IMR-90 (cell line): ENCODE data around the gene MYOF. TPM values are rescaled to one million over a fixed set of nuclear protein-coding genes. Genes with fewer than 3 reads are reported as not detected.

Experiments
- ATAC-seq: fragments of 200-7000 bp; cut with Tn5 transposase; 2 replicates; pipeline ENCODE4 v1.9.1; 2020; ENCODE audit warnings: low read depth, mild to moderate bottlenecking, moderate library complexity
- BruUV-seq: library from RNA; stranded (reverse); fragments of 400-500 nt; replicated peaks from 2 replicates; lab custom pipeline; 2021; lab: Mats Ljungman, UMichigan
- CTCF ChIA-PET: fragments of 300-600 bp; formaldehyde crosslinking; extraction: SDS; loops from one replicate; lab custom pipeline; 2021; ENCODE audit warnings: antibody characterized with exemption; lab: Yijun Ruan, JAX
- POLR2A ChIA-PET: fragments of 300-600 bp; sonication (Branson Sonifier 250); formaldehyde crosslinking; loops from one replicate; lab custom pipeline; 2022; ENCODE audit warnings: antibody characterized with exemption; ENCODE audit not compliant: unreplicated experiment; lab: Charles Lee
- DNase-seq: peaks from one replicate; pipeline ENCODE4 v3.0.0; 2013
- H2AFZ ChIP-seq: replicated peaks from 2 replicates; pipeline ENCODE3; 2013; ENCODE audit warnings: low read length, mild to moderate bottlenecking; ENCODE audit not compliant: poor library complexity
- H2AK5ac ChIP-seq: 2 replicates; pipeline ENCODE4 v1.6.1; 2013; ENCODE audit warnings: low read depth, low read length, inconsistent platforms
- H2AK9ac ChIP-seq: replicated peaks from 2 replicates; pipeline ENCODE3; 2013; ENCODE audit warnings: mild to moderate bottlenecking, low read depth, low read length, moderate library complexity; ENCODE audit not compliant: poor library complexity
- H2BK120ac ChIP-seq: 2 replicates; pipeline ENCODE4 v1.6.1; 2013; ENCODE audit warnings: low read depth, low read length, inconsistent platforms
- H2BK15ac ChIP-seq: 3 replicates; pipeline ENCODE4 v1.6.1; 2013; ENCODE audit warnings: low read depth, low read length, inconsistent platforms
- H2BK20ac ChIP-seq: 2 replicates; pipeline ENCODE4 v1.6.1; 2013; ENCODE audit warnings: low read depth, mild to moderate bottlenecking, inconsistent platforms, low read length, moderate library complexity
- H2BK5ac ChIP-seq: 2 replicates; pipeline ENCODE4 v1.6.1; 2013; ENCODE audit warnings: mild to moderate bottlenecking, low read depth, low read length, inconsistent platforms; ENCODE audit not compliant: poor library complexity, severe bottlenecking
- H3K14ac ChIP-seq: replicated peaks from 2 replicates; pipeline ENCODE4 v1.6.1; 2013; ENCODE audit warnings: low read depth, low read length, inconsistent platforms
- H3K18ac ChIP-seq: 2 replicates; pipeline ENCODE4 v1.6.1; 2013; ENCODE audit warnings: low read depth, low read length, control low read depth
- H3K23ac ChIP-seq: 2 replicates; pipeline ENCODE4 v1.6.1; 2013; ENCODE audit warnings: low read depth, low read length, inconsistent platforms
- H3K27ac ChIP-seq: 2 replicates; pipeline ENCODE4 v1.5.1; 2013; ENCODE audit warnings: mild to moderate bottlenecking, control low read depth, low read length; ENCODE audit not compliant: insufficient read depth
- H3K27me3 ChIP-seq: 2 replicates; pipeline ENCODE4 v1.6.1; 2013; ENCODE audit warnings: low read length; ENCODE audit not compliant: control insufficient read depth, insufficient read depth
- H3K36me3 ChIP-seq: 2 replicates; pipeline ENCODE4 v1.6.1; 2013; ENCODE audit warnings: low read length, mixed read lengths; ENCODE audit not compliant: control insufficient read depth, insufficient read depth
- H3K4ac ChIP-seq: 2 replicates; pipeline ENCODE4 v1.6.1; 2013; ENCODE audit warnings: low read depth, low read length, inconsistent platforms
- H3K4me1 ChIP-seq: 2 replicates; pipeline ENCODE4 v1.6.1; 2013; ENCODE audit warnings: low read length, mixed read lengths; ENCODE audit not compliant: control insufficient read depth, insufficient read depth
- H3K4me2 ChIP-seq: 2 replicates; pipeline ENCODE4 v1.6.1; 2013; ENCODE audit warnings: low read depth, mild to moderate bottlenecking, control low read depth, low read length, moderate library complexity
- H3K4me3 ChIP-seq: 2 replicates; pipeline ENCODE4 v1.5.1; 2013; ENCODE audit warnings: low read depth, mild to moderate bottlenecking, control low read depth, low read length, moderate library complexity; ENCODE audit not compliant: insufficient read depth
- H3K56ac ChIP-seq: 2 replicates; pipeline ENCODE4 v1.6.1; 2013; ENCODE audit warnings: low read length, inconsistent platforms; ENCODE audit not compliant: insufficient read depth; ENCODE audit errors: extremely low read depth
- H3K79me1 ChIP-seq, 2 experiments: 2 replicates each; pipeline ENCODE4 v1.6.1; 2013; ENCODE audit warnings: low read length in 2 of 2, inconsistent platforms in 1 of 2, low read depth in 1 of 2
- H3K9ac ChIP-seq: 2 replicates; pipeline ENCODE4 v1.6.1; 2013; ENCODE audit warnings: low read depth, low read length, control low read depth
- H3K9me1 ChIP-seq: 2 replicates; pipeline ENCODE4 v1.6.1; 2013; ENCODE audit warnings: low read length, inconsistent platforms; ENCODE audit not compliant: insufficient read depth
- H3K9me3 ChIP-seq: 2 replicates; pipeline ENCODE4 v1.6.1; 2013; ENCODE audit warnings: low read length; ENCODE audit not compliant: control insufficient read depth, insufficient read depth
- H4K20me1 ChIP-seq: 2 replicates; pipeline ENCODE4 v1.6.1; 2013; ENCODE audit warnings: low read length, inconsistent platforms; ENCODE audit not compliant: insufficient read depth
- H4K5ac ChIP-seq: 2 replicates; pipeline ENCODE4 v1.6.1; 2013; ENCODE audit warnings: mild to moderate bottlenecking, low read depth, low read length, control low read depth
- H4K8ac ChIP-seq, 2 experiments: 2 replicates each; pipeline ENCODE4 v1.6.1; 2013; ENCODE audit warnings: low read depth in 2 of 2, low read length in 2 of 2, control low read depth in 1 of 2, inconsistent platforms in 1 of 2
- H4K91ac ChIP-seq: 2 replicates; pipeline ENCODE4 v1.6.1; 2013; ENCODE audit warnings: low read depth, low read length, inconsistent platforms; ENCODE audit not compliant: insufficient read depth
- BHLHE40 ChIP-seq: fragments of 150-350 bp; IDR thresholded peaks from 2 replicates; pipeline ENCODE4 v1.6.1; 2016; ENCODE audit warnings: mild to moderate bottlenecking, low read depth, low read length
- CEBPB ChIP-seq: IDR thresholded peaks from 2 replicates; pipeline ENCODE4 v1.6.1; 2012; ENCODE audit warnings: low read depth, low read length, improper control_type of control experiment
- CHD1 ChIP-seq: IDR thresholded peaks from 2 replicates; pipeline ENCODE4 v1.6.1; 2012; ENCODE audit warnings: low read depth, low read length, improper control_type of control experiment
- FOS ChIP-seq: fragments of 150-350 bp; IDR thresholded peaks from 2 replicates; pipeline ENCODE4 v1.6.1; 2016; ENCODE audit warnings: low read depth, low read length
- MAFK ChIP-seq: IDR thresholded peaks from 2 replicates; pipeline ENCODE4 v1.6.1; 2012; ENCODE audit warnings: low read depth, low read length, improper control_type of control experiment
- MAZ ChIP-seq: IDR thresholded peaks from 2 replicates; pipeline ENCODE4 v1.6.1; 2012; ENCODE audit warnings: low read depth, mild to moderate bottlenecking, low read length, improper control_type of control experiment, moderate library complexity, borderline replicate concordance
- MXI1 ChIP-seq: IDR thresholded peaks from 2 replicates; pipeline ENCODE4 v1.6.1; 2012; ENCODE audit warnings: low read depth, mild to moderate bottlenecking, low read length, moderate library complexity, borderline replicate concordance
- NFE2L2 ChIP-seq: fragments of 150-350 bp; IDR thresholded peaks from 2 replicates; pipeline ENCODE4 v1.6.1; 2016; ENCODE audit warnings: low read depth, mild to moderate bottlenecking, low read length
- POLR2A ChIP-seq: IDR thresholded peaks from 2 replicates; pipeline ENCODE4 v1.6.1; 2012; ENCODE audit warnings: mild to moderate bottlenecking, low read depth, low read length
- RAD21 ChIP-seq: IDR thresholded peaks from 2 replicates; pipeline ENCODE4 v1.6.1; 2012; ENCODE audit warnings: low read length, improper control_type of control experiment
- RCOR1 ChIP-seq: IDR thresholded peaks from 2 replicates; pipeline ENCODE4 v1.6.1; 2012; ENCODE audit warnings: mild to moderate bottlenecking, low read length, improper control_type of control experiment; ENCODE audit not compliant: insufficient replicate concordance
- RFX5 ChIP-seq: IDR thresholded peaks from 2 replicates; pipeline ENCODE4 v1.8.0; 2012; ENCODE audit warnings: low read depth, mild to moderate bottlenecking, low read length, moderate library complexity
- SMC3 ChIP-seq: fragments of 150-350 bp; IDR thresholded peaks from 2 replicates; pipeline ENCODE4 v1.6.1; 2016; ENCODE audit warnings: low read depth, mild to moderate bottlenecking, antibody characterized with exemption, low read length, moderate library complexity
- USF2 ChIP-seq: fragments of 150-350 bp; IDR thresholded peaks from 2 replicates; pipeline ENCODE4 v1.6.1; 2017; ENCODE audit warnings: mild to moderate bottlenecking, antibody characterized with exemption, low read length, low read depth
- WGBS, 2 experiments: methylation state at CpG; one replicate each; pipeline versions ENCODE4 v1.1.5 to v1.1.7; 2013; ENCODE audit warnings: missing lambda C conversion rate in 2 of 2; ENCODE audit not compliant: insufficient read length in 1 of 2; ENCODE audit errors: extremely low coverage in 2 of 2; 5-methylcytosine and 5-hydroxymethylcytosine counted together
- dilution Hi-C: fragments of 300-500 bp; cut with HindIII; formaldehyde crosslinking; loops from one replicate; pipeline ENCODE4 v1.14.3; 2018; ENCODE audit warnings: low sequenced_read_pairs; ENCODE audit not compliant: unreplicated experiment
- in situ Hi-C: fragments of 300-500 bp; cut with MboI; formaldehyde crosslinking; loops from 3 replicates; pipeline ENCODE4 v1.14.3; 2019; ENCODE audit warnings: low sequenced_read_pairs, inconsistent platforms, mixed read lengths
- intact Hi-C: fragments of 100-400 bp; cut with micrococcal nuclease; formaldehyde crosslinking; loops from 2 replicates; pipeline ENCODE4 v1.10.0; 2022
- polyA plus RNA-seq, 3 experiments: library from polyadenylated mRNA; depleted of rRNA; stranded (reverse); fragments of >200 nt; gene quantifications; 2 replicates each; pipeline ENCODE4 v1.2.3, GENCODE V29; 2012; ENCODE audit warnings: low replicate concordance in 1 of 3
- total RNA-seq: library from RNA; depleted of rRNA; stranded (reverse); fragments of >200 nt; gene quantifications from 2 replicates; pipeline ENCODE4 v1.2.3, GENCODE V29; 2012
- TF ChIP-seq, protein P1 (sequence below): conservative IDR thresholded peaks from 2 replicates; pipeline ENCODE4 v1.5.1; 2012; ENCODE audit warnings: mild to moderate bottlenecking, low read depth, low read length, improper control_type of control experiment
- TF ChIP-seq, protein P2 (sequence below): fragments of 150-350 bp; IDR thresholded peaks from 2 replicates; pipeline ENCODE4 v1.6.1; 2016; ENCODE audit warnings: low read depth, mild to moderate bottlenecking, low read length, moderate library complexity, borderline replicate concordance

MYOF gene
- total and polyA plus RNA-seq, 2 of the 4 experiments (the other 2 are of a cell fraction), result 221 to 281 TPM

GRCh38 chr10:93459466-93459865 is 22.7 kb downstream of the MYOF start:
- Histone ChIP-seq H2AFZ (no peak overlapping the region), H2BK5ac (peak overlapping the region; percentile 98), H3K4me3 (no peak overlapping the region), H2BK20ac (peak overlapping the region; percentile 94), H3K4me1 (peaks cover 42% of the 10 kb centered on the region), H3K4ac (peak overlapping the region; percentile 96), H3K14ac (peak overlapping the region; percentile 89), H4K8ac (peak overlapping the region; percentile 91 to 93), H3K27ac (peak overlapping the region; percentile 93), H3K9me3 (no peaks in the 10 kb centered on the region), H2BK15ac (peak overlapping the region; percentile 100), H3K27me3 (no peaks in the 10 kb centered on the region), H3K18ac (peak overlapping the region; percentile 78), H4K5ac (peak overlapping the region; percentile 96), H3K9ac (peak overlapping the region; percentile 67), H3K79me1 (peaks cover 17 to 65% of the 10 kb centered on the region in 2 experiments), H3K4me2 (peak overlapping the region; percentile 24; the same call in 1 of the 2 replicates), H4K91ac (peak overlapping the region; percentile 99), H2BK120ac (peak overlapping the region; percentile 97), H2AK9ac (peak overlapping the region; percentile 71), H4K20me1 (no peaks in the 10 kb centered on the region; the same call in 1 of the 2 replicates), H3K9me1 (peaks cover 25% of the 10 kb centered on the region), H3K23ac (peak overlapping the region; percentile 92), H3K36me3 (peaks cover 17% of the 10 kb centered on the region), H3K56ac (peak overlapping the region; percentile 98), H2AK5ac (peak overlapping the region; percentile 96)
- no peak for ATAC-seq
- dilution Hi-C loops, result no loop called here
- POLR2A ChIA-PET, result interaction anchor here (0.6 to 1.7 kb wide), 4 partner anchors 12 to 73 kb away, joined by 3 to 11 read pairs (median 7); partner anchors contain the start of gene MYOF
- in situ Hi-C loops, result no loop called here
- WGBS, 2 experiments, result no CpG with 5 or more reads among the region's 3 CpGs
- BruUV-seq, result no TSS peak
- intact Hi-C loops, result loop anchor here (2.0 kb wide), 2 partner anchors 15 to 23 kb away; no protein-coding TSS in a partner anchor
- TF ChIP-seq, protein P1, sequence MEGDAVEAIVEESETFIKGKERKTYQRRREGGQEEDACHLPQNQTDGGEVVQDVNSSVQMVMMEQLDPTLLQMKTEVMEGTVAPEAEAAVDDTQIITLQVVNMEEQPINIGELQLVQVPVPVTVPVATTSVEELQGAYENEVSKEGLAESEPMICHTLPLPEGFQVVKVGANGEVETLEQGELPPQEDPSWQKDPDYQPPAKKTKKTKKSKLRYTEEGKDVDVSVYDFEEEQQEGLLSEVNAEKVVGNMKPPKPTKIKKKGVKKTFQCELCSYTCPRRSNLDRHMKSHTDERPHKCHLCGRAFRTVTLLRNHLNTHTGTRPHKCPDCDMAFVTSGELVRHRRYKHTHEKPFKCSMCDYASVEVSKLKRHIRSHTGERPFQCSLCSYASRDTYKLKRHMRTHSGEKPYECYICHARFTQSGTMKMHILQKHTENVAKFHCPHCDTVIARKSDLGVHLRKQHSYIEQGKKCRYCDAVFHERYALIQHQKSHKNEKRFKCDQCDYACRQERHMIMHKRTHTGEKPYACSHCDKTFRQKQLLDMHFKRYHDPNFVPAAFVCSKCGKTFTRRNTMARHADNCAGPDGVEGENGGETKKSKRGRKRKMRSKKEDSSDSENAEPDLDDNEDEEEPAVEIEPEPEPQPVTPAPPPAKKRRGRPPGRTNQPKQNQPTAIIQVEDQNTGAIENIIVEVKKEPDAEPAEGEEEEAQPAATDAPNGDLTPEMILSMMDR, result no peak
- TF ChIP-seq NFE2L2 (no peak), USF2 (no peak), FOS (no peak), RFX5 (no peak), RAD21 (no peak), BHLHE40 (no peak), POLR2A (no peak), MAZ (no peak), CEBPB (no peak), RCOR1 (no peak), MAFK (no peak), SMC3 (no peak), CHD1 (no peak), MXI1 (no peak)
- TF ChIP-seq, protein P2, sequence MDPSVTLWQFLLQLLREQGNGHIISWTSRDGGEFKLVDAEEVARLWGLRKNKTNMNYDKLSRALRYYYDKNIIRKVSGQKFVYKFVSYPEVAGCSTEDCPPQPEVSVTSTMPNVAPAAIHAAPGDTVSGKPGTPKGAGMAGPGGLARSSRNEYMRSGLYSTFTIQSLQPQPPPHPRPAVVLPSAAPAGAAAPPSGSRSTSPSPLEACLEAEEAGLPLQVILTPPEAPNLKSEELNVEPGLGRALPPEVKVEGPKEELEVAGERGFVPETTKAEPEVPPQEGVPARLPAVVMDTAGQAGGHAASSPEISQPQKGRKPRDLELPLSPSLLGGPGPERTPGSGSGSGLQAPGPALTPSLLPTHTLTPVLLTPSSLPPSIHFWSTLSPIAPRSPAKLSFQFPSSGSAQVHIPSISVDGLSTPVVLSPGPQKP, result no peak
- CTCF ChIA-PET, result interaction anchor here (1.4 to 1.6 kb wide), 2 partner anchors 18 to 107 kb away, joined by 3 read pairs; no protein-coding TSS in a partner anchor
- no peak for DNase-seq
